NCI-H187 (cell line): Measurements from ENCODE around the gene NGF.
"Not testable (repeated sequence)": the region's sequence is repeated elsewhere in the genome, so short reads cannot be mapped to it uniquely, and the experiment has no call there.

Source experiments
- DNase-seq, 2 experiments: peaks; one replicate each; lab custom pipeline; 2025; lab: John Stamatoyannopoulos, UW

NGF gene

GRCh38 chr1:115337633-115338456, at the start of gene NGF:
NGF (minus strand) TSS chr1:115338249; CDS start chr1:115286795, 51,454 bp downstream.
- peak in 1 of 2 experiments; percentile 30 for DNase-seq

- not testable (repeated sequence) for DNase-seq
These were observed 45.4 kb upstream of the NGF start for GRCh38 chr1:115383455-115383854.

- DNase-seq = no peak
These were observed 41.9 kb upstream of the NGF start for GRCh38 chr1:115379943-115380342.

DNA sequence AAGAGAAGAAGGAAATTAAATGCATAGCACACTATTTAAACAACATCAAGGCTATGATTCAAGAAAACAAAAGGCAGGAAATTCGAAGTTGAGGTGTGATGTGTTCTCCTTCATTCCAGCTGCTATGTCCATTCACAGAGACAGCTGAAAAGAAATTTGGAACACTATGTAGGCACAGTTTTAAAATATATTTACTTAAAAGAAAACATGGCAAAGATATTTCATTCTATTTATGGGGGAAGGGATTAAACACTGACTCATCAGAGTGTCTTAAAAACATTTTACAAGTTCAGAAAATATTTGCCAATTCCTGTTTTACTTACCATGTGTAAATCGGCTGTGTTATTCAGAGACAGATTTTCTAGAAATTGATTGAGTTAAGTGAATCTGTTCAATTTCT, 39.4 kb upstream of the NGF start:
- DNase-seq = no peak

DNA sequence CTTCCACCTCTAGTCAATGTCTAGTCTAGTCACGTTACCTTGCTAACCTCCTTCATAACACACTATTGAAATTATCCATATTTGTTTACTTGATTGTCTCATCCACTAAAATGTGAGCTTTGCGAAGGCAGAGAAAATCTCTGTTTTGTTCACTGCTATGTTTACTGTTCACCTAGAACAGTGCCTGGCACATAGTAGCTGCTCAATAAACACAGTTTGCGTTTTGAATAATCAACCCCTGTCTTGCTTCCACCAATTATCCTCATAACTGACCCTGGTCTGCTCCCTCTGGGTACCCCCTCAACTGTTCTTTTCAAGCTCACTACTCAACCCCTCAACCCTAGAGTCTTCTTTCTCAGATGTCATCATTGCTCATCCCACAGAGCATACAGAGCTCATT, 36.5 kb upstream of the NGF start:
- no peak for DNase-seq

GRCh38 chr1:115373305-115373704, 35.3 kb upstream of the NGF start:
- no peak for DNase-seq

DNA sequence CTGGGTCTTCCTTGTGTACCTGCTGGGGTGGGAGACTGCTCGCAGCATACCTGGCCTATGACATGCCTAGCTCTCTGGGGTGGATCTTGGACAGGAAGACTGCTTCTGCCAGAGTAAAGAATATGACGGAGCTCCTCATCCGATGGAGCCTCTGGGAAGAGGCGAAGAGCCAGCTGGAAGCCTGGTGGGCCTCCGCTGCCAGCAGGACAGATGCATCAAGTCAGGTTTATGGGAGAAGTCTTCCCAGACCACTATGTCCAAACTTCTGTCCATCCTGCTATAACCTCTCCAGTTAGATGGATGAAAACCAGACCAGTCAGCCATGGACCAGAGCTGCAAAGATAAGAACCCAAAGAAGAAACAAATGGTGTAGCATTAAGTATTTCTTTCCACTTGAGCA, 27.7 kb upstream of the NGF start:
- no peak for DNase-seq

GRCh38 chr1:115364780-115365155, 26.7 kb upstream of the NGF start:
- no peak for DNase-seq

- no peak for DNase-seq
These were observed 26.2 kb upstream of the NGF start for GRCh38 chr1:115364046-115364779.

DNA sequence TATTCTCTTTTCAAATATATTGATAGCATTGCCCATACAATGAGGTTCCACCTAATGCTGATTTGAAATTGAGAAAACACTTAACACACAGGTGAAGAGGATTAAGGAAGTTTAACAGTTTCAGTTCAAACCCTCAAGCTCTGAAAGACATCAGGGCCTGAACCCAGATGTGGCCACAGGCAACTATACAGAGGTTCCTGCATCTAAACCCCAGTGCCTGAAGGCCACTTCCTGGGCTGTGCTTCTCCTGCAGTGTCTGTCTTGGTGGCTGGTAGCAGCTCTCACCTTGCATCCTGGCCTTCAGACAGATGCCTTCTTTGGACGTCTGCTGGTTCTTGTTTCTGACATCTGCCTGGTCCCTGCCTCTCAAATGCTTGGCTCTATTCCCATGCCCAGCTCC, 25.1 kb upstream of the NGF start:
- no peak for DNase-seq

- DNase-seq = not testable (repeated sequence)
These were observed 22.6 kb upstream of the NGF start for GRCh38 chr1:115360505-115361129.

DNA sequence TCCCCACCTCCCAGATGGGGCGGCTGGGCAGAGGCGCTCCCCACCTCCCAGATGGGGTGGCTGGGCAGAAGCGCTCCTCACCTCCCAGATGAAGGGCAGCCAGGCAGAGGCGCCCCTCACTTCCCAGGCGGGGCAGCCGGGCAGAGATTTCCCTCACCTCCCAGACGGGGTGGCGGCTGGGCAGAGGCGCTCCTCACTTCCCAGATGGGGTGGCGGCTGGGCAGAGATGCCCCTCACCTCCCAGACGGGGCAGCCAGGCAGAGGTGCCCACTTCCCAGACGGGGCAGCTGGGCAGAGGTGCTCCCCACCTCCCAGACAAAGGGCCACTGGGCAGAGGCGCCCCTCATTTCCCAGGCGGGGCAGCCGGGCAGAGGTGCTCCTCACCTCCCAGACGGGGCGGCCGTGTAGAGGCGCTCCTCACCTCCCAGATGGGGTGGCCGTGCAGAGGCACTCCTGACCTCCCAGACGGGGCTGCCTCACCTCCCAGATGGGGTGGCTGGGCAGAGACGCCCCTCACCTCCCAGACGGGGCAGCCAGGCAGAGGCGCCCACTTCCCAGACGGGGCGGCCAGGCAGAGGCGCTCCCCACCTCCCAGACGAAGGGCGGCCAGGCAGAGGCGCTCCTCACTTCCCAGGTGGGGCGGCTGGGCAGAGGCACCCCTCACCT, 21.9 kb upstream of the NGF start:
- not testable (repeated sequence) for DNase-seq

DNA sequence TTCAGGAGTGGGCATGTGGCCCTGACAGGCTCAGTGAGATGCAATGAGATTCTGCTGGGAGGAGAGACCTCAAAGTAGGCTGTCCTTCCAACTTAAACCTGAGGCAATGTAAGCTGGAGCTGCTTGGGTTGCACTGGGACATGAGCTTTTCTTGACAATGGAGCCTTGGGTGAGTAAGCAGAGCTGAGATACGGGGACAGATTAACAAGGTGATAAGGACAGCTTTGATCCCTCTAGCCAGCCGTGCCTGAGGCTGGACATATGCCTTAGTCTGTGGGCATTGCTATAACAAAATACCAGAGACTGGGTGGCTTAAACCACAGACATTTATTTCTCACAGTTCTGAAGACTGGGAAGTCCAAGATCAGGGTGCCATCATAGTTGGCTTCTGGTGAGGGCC, 18.3 kb upstream of the NGF start:
- DNase-seq = no peak

DNA sequence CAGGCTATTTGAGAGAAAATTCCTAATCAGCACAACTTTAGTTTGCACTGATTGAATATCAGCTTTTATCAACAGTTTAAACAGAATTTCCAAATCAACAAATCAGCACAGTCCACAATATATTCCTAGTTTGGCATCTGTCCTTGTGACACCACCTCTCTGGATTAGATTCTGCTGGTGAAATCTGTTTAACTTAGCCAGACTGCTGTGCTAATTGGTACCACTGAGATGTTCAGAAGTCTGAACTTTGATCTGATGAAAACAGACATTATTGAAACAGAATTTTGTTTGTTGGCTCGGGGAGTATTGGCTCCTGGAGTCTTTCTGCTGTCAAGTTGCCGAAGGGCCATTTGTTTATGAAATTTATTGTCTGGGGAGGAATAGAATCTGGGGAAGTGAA, 17.0 kb upstream of the NGF start:
- no peak for DNase-seq

DNA sequence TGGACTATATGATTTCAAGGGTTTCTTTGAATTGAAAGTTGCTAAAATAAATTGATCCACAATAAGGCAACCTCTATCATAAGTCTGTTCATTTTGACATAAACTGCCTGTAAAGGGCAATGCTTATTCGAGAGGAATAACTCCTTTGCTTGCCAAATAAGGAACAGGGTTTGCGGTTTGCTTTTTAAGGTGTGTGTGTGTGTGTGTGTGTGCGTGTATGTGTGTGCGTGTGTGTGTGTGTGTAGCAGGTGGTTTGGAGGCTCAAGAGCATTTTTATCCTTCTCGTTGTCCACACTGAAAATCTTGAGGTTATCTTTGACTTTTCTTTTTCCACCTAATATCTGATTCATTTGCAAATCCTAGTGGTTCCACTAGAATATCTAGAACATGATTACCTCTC, 13.1 kb upstream of the NGF start:
- no peak for DNase-seq

- DNase-seq = no peak
These were observed 10.6 kb upstream of the NGF start for GRCh38 chr1:115348636-115349035.

DNA sequence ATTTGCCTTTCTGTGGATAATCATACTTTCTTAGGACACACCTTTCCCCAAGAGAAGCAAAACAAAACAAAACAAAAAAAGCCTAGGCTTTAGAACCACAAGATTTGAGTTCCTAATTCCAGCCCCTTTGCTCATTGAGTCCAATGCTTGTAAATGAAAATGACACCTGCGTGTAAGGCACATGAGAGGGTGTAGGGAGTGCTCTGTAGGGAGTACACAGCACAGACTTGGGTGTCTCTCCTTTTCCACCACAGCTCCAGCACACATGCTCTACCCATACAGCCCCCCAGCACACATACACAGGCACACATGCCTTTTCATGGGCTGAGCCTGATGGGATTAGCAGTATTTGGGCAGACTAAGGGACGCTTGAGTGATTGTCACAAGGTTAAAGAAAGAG, 9.2 kb upstream of the NGF start:
- DNase-seq = no peak

GRCh38 chr1:115343200-115343737, 5.2 kb upstream of the NGF start:
- DNase-seq = no peak

GRCh38 chr1:115341948-115342347, 3.9 kb upstream of the NGF start:
- DNase-seq = no peak

DNA sequence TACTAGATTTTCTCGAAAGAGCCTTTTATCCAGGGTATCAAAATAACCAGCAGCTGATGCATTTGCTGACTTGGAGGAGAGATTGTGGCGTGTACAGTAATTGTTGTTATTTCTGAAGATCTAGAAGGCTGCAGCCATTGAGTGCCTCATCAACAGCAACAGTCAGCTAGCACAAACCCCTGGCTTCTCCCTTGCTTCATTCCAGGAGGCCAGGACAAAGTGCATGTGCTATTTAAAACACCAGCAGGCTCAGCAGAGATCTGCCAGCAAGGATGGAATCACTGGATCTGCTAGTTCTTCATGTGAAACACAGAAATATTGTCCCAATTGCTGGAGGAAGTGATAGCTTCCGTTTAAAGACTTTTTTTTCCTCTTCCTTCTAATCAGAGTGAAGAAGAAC, 2.8 kb upstream of the NGF start:
- no peak for DNase-seq

GRCh38 chr1:115338457-115338820, 390 bp upstream of the NGF start:
- no peak for DNase-seq

- peak in 1 of 2 experiments; percentile 30 for DNase-seq
These were observed 795 bp downstream of the NGF start for GRCh38 chr1:115337276-115337632.
